VCaP (cell line): Measurements from ENCODE around the gene SLC22A2.

Experiments used
- H3K27ac ChIP-seq: fragments of 450-650 bp; 2 replicates; pipeline ENCODE4 v1.5.1; 2017
- CTCF ChIP-seq: fragments of 450-650 bp; conservative IDR thresholded peaks from 2 replicates; pipeline ENCODE4 v1.5.1; 2017; ENCODE audit warnings: mild to moderate bottlenecking, moderate library complexity

The SLC22A2 gene

GRCh38 chr6:160259143-160259425 lies 463 bp upstream of the SLC22A2 start:
- no peak overlapping the region for H3K27ac ChIP-seq
- no peak for TF ChIP-seq CTCF

- no peak for TF ChIP-seq CTCF
- H3K27ac ChIP-seq: no peak overlapping the region
Measured at GRCh38 chr6:160256445-160256844, 2.2 kb downstream of the SLC22A2 start.

- no peak for TF ChIP-seq CTCF
- no peak overlapping the region for H3K27ac ChIP-seq
Measured at GRCh38 chr6:160254467-160255312, 3.9 kb downstream of the SLC22A2 start.

GRCh38 chr6:160253714-160254113 lies 4.9 kb downstream of the SLC22A2 start:
- TF ChIP-seq CTCF: no peak
- no peak overlapping the region for H3K27ac ChIP-seq

GRCh38 chr6:160253292-160253691 lies 5.3 kb downstream of the SLC22A2 start:
- no peak for TF ChIP-seq CTCF
- no peak overlapping the region for H3K27ac ChIP-seq

GRCh38 chr6:160252073-160252813 lies 6.4 kb downstream of the SLC22A2 start:
- TF ChIP-seq CTCF: no peak
- no peak overlapping the region for H3K27ac ChIP-seq

GRCh38 chr6:160249671-160250070 lies 8.9 kb downstream of the SLC22A2 start:
- peak overlapping the region; percentile 30 for H3K27ac ChIP-seq
- TF ChIP-seq CTCF: no peak
